ENCODE results near the gene GALK1. TPM values are rescaled to one million over a fixed set of nuclear protein-coding genes. Genes with fewer than 3 reads are reported as not detected.

GALK1 gene
- total RNA-seq, 1 donor from 2014 or later, result 18.4 TPM

GRCh38 chr17:75808549-75808904, 43.5 kb upstream of the GALK1 start:
- H3K27ac ChIP-seq, result peak overlapping the region; percentile 88

GRCh38 chr17:75807861-75808260, 42.9 kb upstream of the GALK1 start:
- intact Hi-C loops (cut with DNase I), result no loop called here
- H3K36me3 ChIP-seq, result peaks cover 0 to 24% of the 10 kb centered on the region in 2 donors
- peak overlapping the region; percentile 88 for H3K27ac ChIP-seq
- no peak overlapping the region for H3K4me3 ChIP-seq
- H3K9me3 ChIP-seq, result no peaks in the 10 kb centered on the region
- H3K27me3 ChIP-seq, result no peaks in the 10 kb centered on the region
- DNase-seq (ENCODE audit: extremely low spot score in 2 of 2), result no peak
- TF ChIP-seq POLR2AphosphoS5 (IDR thresholded peaks at IDR 0.05; ENCODE audit: insufficient read depth in 1 of 2, low read depth in 1 of 2) (peak in 1 of 2 donors; percentile 7), CTCF (IDR thresholded peaks at IDR 0.05) (no peak), POLR2A (IDR thresholded peaks at IDR 0.05) (no peak)
- peaks cover 46% of the 10 kb centered on the region for H3K4me1 ChIP-seq

More at GRCh38 chr17:75808549-75808904, 43.5 kb upstream of the GALK1 start:
- no peaks in the 10 kb centered on the region for H3K9me3 ChIP-seq
- H3K27me3 ChIP-seq, result no peaks in the 10 kb centered on the region
- TF ChIP-seq POLR2AphosphoS5 (IDR thresholded peaks at IDR 0.05; ENCODE audit: insufficient read depth in 1 of 2, low read depth in 1 of 2) (no peak), POLR2A (IDR thresholded peaks at IDR 0.05) (no peak), CTCF (IDR thresholded peaks at IDR 0.05) (no peak)
- peaks cover 0 to 31% of the 10 kb centered on the region in 2 donors for H3K36me3 ChIP-seq
- intact Hi-C loops (cut with DNase I), result no loop called here
- H3K4me1 ChIP-seq, result peaks cover 53% of the 10 kb centered on the region
- no peak overlapping the region for H3K4me3 ChIP-seq
- no peak for DNase-seq (ENCODE audit: extremely low spot score in 2 of 2)

DNA sequence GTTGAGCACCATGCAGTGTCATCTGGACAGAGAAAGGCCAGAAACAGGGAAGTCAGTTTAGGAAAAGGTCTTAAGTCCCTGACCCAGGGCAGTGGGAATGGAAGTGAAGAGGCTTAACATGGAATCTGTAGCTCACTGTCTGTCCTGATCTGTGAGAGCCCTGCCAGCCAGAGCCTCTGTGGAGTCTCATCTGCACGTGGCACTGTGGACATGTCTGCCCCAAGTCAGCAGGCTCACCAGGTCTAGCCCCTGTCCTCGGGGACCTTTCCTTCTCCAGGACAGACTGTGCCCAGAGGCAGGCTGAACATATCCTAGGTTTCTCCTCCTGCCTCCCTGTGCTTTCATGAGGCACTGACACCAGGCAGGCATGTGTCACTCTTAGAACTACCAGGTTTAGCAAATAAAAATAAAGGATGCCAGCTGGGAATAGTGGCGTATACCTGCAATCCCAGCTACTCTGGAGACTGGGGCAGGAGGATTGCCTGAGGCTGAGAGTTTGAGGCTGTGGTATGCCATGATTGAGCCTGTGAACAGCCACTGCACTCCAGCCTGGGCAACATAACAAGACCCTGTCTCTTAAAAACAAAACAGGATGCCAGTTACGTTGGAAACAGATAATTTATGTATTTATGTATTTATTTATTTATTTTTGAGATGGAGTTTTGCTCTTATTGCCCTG, 42.0 kb upstream of the GALK1 start:
- no peaks in the 10 kb centered on the region for H3K9me3 ChIP-seq
- peak overlapping the region; percentile 88 for H3K27ac ChIP-seq
- H3K36me3 ChIP-seq, result peaks cover 0 to 15% of the 10 kb centered on the region in 2 donors
- H3K4me1 ChIP-seq, result peaks cover 37% of the 10 kb centered on the region
- H3K4me3 ChIP-seq, result no peak overlapping the region
- H3K27me3 ChIP-seq, result no peaks in the 10 kb centered on the region
- DNase-seq (ENCODE audit: extremely low spot score in 2 of 2), result no peak
- TF ChIP-seq CTCF (IDR thresholded peaks at IDR 0.05) (no peak), POLR2A (IDR thresholded peaks at IDR 0.05) (no peak), POLR2AphosphoS5 (IDR thresholded peaks at IDR 0.05; ENCODE audit: insufficient read depth in 1 of 2, low read depth in 1 of 2) (no peak)
- intact Hi-C loops (cut with DNase I), result no loop called here

DNA sequence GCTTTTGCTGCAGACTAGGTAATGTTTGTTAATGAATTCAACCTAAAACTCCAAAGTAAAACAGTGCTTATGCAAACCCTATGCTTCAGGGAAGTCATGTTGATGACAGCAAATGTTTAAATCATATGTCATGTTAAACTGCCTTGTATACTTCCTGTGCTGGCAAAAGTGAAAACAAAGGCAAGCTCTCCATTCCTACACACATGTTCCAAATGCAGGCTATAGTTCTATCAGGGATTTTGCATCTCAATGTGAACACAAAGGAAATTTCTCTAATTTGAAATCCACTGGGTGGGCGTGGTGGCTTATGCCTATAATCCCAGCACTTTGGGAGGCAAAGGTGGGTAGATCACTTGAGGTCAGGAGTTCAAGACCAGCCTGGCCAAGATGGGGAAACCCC, 38.9 kb upstream of the GALK1 start:
- no peak for DNase-seq (ENCODE audit: extremely low spot score in 2 of 2)
- Histone ChIP-seq H3K4me3 (no peak overlapping the region), H3K36me3 (peaks cover 0 to 7% of the 10 kb centered on the region in 2 donors), H3K4me1 (peaks cover 18% of the 10 kb centered on the region), H3K27ac (no peak overlapping the region), H3K27me3 (no peaks in the 10 kb centered on the region), H3K9me3 (no peaks in the 10 kb centered on the region)
- TF ChIP-seq POLR2A (IDR thresholded peaks at IDR 0.05) (no peak), POLR2AphosphoS5 (IDR thresholded peaks at IDR 0.05; ENCODE audit: insufficient read depth in 1 of 2, low read depth in 1 of 2) (no peak), CTCF (IDR thresholded peaks at IDR 0.05) (no peak)
- intact Hi-C loops (cut with DNase I), result no loop called here

DNA sequence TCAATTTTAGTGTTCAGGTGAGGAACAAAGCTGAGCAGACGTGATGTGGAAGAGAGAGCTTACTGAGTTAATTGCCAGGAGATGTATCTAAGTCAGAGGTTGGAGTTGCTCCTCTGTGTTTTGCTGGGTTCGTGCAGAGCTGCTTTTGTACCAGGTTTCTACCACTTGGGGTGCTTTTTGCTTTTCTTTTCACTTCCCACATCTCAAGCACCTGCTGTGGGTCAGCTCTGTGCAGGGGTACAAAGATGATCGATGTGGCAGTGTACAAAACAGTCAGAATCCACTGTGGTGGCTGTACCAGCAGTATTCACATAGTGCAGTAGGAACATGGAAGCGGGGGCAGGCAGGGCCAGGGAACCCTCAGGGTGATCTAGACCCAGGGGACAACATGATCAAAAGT, 34.4 kb upstream of the GALK1 start:
- H3K27ac ChIP-seq, result no peak overlapping the region
- no peak for TF ChIP-seq POLR2A (IDR thresholded peaks at IDR 0.05)
- TF ChIP-seq POLR2AphosphoS5 (IDR thresholded peaks at IDR 0.05; ENCODE audit: insufficient read depth in 1 of 2, low read depth in 1 of 2), result no peak
- TF ChIP-seq CTCF (IDR thresholded peaks at IDR 0.05), result no peak
- peaks cover 0 to 14% of the 10 kb centered on the region in 2 donors for H3K36me3 ChIP-seq
- intact Hi-C loops (cut with DNase I), result no loop called here
- H3K4me3 ChIP-seq, result no peak overlapping the region
- DNase-seq (ENCODE audit: extremely low spot score in 2 of 2), result no peak
- no peaks in the 10 kb centered on the region for H3K9me3 ChIP-seq
- H3K27me3 ChIP-seq, result no peaks in the 10 kb centered on the region
- no peaks in the 10 kb centered on the region for H3K4me1 ChIP-seq
